Uterus (tissue), 4 donors: ENCODE data around the gene GLOD5. TPM values are rescaled to one million over a fixed set of nuclear protein-coding genes. Genes with fewer than 3 reads are reported as not detected.

Experiments used
- DNase-seq, 2 donors: peaks; one replicate each; pipeline ENCODE4 v3.0.0-alpha.2; 2019 to 2020
- H3K27ac ChIP-seq, 2 donors: fragments of 200-600 bp; sonication (generic); 1 replicate in 1 of 2; 2 replicates in 1 of 2; pipeline ENCODE4 v1.5.1; 2016 to 2018
- H3K27me3 ChIP-seq, 2 donors: fragments of 200-600 bp; sonication (generic); one replicate each; pipeline ENCODE4 v1.5.1; 2018 to 2019; ENCODE audit warnings: control low read depth in 1 of 2
- H3K36me3 ChIP-seq, 2 donors: fragments of 200-600 bp; sonication (generic); one replicate each; pipeline ENCODE4 v1.5.1; 2019; ENCODE audit warnings: control low read depth in 1 of 2
- H3K4me1 ChIP-seq, 2 donors: fragments of 200-600 bp; sonication (generic); one replicate each; pipeline ENCODE4 v1.5.1; 2018 to 2019; ENCODE audit warnings: control low read depth in 1 of 2
- H3K4me3 ChIP-seq, 2 donors: fragments of 200-600 bp; sonication (generic); 1 replicate in 1 of 2; 2 replicates in 1 of 2; pipeline ENCODE4 v1.5.1; 2018 to 2019; ENCODE audit warnings: mild to moderate bottlenecking in 1 of 2
- H3K9me3 ChIP-seq, 2 donors: fragments of 200-600 bp; sonication (generic); one replicate each; pipeline ENCODE4 v1.5.1; 2019; ENCODE audit warnings: control low read depth in 1 of 2
- CTCF ChIP-seq, 4 experiments: fragments of 200-600 bp in 2 of 4; fragments of 450-650 bp in 2 of 4; sonication (generic) in 2 of 4; IDR thresholded peaks; one replicate each; pipeline ENCODE4 v1.5.1; 2016 to 2019; ENCODE audit warnings: antibody characterized with exemption in 4 of 4, mild to moderate bottlenecking in 2 of 4, moderate library complexity in 1 of 4
- POLR2A ChIP-seq, 2 donors: fragments of 450-650 bp; IDR thresholded peaks; one replicate each; pipeline ENCODE4 v1.6.1; 2016; ENCODE audit warnings: antibody characterized with exemption in 2 of 2, mild to moderate bottlenecking in 1 of 2, moderate library complexity in 1 of 2
- intact Hi-C: fragments of 100-400 bp; cut with DNase I; formaldehyde crosslinking; loops from one replicate; pipeline ENCODE4 v1.15.1; 2023; ENCODE audit warnings: low total_unique reads
- total RNA-seq, 4 donors: library from RNA; depleted of rRNA in 3 of 4; stranded (reverse); fragments of >200 nt in 3 of 4; gene quantifications; one replicate each; pipeline versions ENCODE4 v1.1.0 to v1.2.4, GENCODE V29; 2014 to 2023
- donor health status: DM: yes; HTN: yes; CAD: no.

GLOD5 gene
- total RNA-seq, 4 donors from 2014 or later, result not detected

GRCh38 chrX:48752498-48752897 is 9.0 kb upstream of the GLOD5 start:
- intact Hi-C loops, result no loop called here
- Histone ChIP-seq H3K9me3 (no peaks in the 10 kb centered on the region), H3K4me3 (no peak overlapping the region), H3K4me1 (no peaks in the 10 kb centered on the region), H3K36me3 (no peaks in the 10 kb centered on the region), H3K27me3 (no peaks in the 10 kb centered on the region), H3K27ac (no peak overlapping the region)
- TF ChIP-seq POLR2A (IDR thresholded peaks at IDR 0.05), result no peak
- TF ChIP-seq CTCF (IDR thresholded peaks at IDR 0.05), result no peak
- no peak for DNase-seq

- Histone ChIP-seq H3K27me3 (no peaks in the 10 kb centered on the region), H3K4me1 (no peaks in the 10 kb centered on the region), H3K27ac (no peak overlapping the region), H3K36me3 (no peaks in the 10 kb centered on the region), H3K9me3 (no peaks in the 10 kb centered on the region), H3K4me3 (no peak overlapping the region)
- intact Hi-C loops, result no loop called here
- TF ChIP-seq POLR2A (IDR thresholded peaks at IDR 0.05), result no peak
- TF ChIP-seq CTCF (IDR thresholded peaks at IDR 0.05), result no peak
- no peak for DNase-seq
These were observed 7.8 kb upstream of the GLOD5 start for GRCh38 chrX:48753708-48754228.

- Histone ChIP-seq H3K27me3 (no peaks in the 10 kb centered on the region), H3K27ac (no peak overlapping the region), H3K4me1 (no peaks in the 10 kb centered on the region), H3K9me3 (no peaks in the 10 kb centered on the region), H3K4me3 (no peak overlapping the region), H3K36me3 (no peaks in the 10 kb centered on the region)
- DNase-seq, result no peak
- intact Hi-C loops, result no loop called here
- TF ChIP-seq POLR2A (IDR thresholded peaks at IDR 0.05) (no peak), CTCF (IDR thresholded peaks at IDR 0.05) (no peak)
These were observed 7.3 kb upstream of the GLOD5 start for GRCh38 chrX:48754238-48754637.

- Histone ChIP-seq H3K9me3 (no peaks in the 10 kb centered on the region), H3K4me3 (no peak overlapping the region), H3K27me3 (peaks cover 0 to 6% of the 10 kb centered on the region in 2 donors), H3K36me3 (no peaks in the 10 kb centered on the region), H3K4me1 (no peaks in the 10 kb centered on the region), H3K27ac (no peak overlapping the region)
- intact Hi-C loops, result no loop called here
- TF ChIP-seq POLR2A (IDR thresholded peaks at IDR 0.05), result no peak
- TF ChIP-seq CTCF (IDR thresholded peaks at IDR 0.05), result no peak
- no peak for DNase-seq
These were observed 7.7 kb downstream of the GLOD5 start for GRCh38 chrX:48769230-48769629.

GRCh38 chrX:48770296-48770695 is 8.7 kb downstream of the GLOD5 start:
- TF ChIP-seq POLR2A (IDR thresholded peaks at IDR 0.05), result no peak
- no peak for TF ChIP-seq CTCF (IDR thresholded peaks at IDR 0.05)
- intact Hi-C loops, result no loop called here
- Histone ChIP-seq H3K27me3 (peaks cover 0 to 6% of the 10 kb centered on the region in 2 donors), H3K4me1 (no peaks in the 10 kb centered on the region), H3K9me3 (no peaks in the 10 kb centered on the region), H3K4me3 (no peak overlapping the region), H3K27ac (no peak overlapping the region), H3K36me3 (no peaks in the 10 kb centered on the region)
- no peak for DNase-seq
